Measurements from ENCODE around the gene PTPRM. TPM values are rescaled to one million over a fixed set of nuclear protein-coding genes. Genes with fewer than 3 reads are reported as not detected.

The PTPRM gene
- total and polyA plus RNA-seq, 2 of the 4 experiments (the other 2 are of a cell fraction), result 28.3 to 51.2 TPM

- no peak overlapping the region for H3K4ac ChIP-seq (ENCODE audit: low read depth, low read length)
- H3K9me3 ChIP-seq (ENCODE audit: control insufficient read depth, insufficient read depth, low read length), result no peaks in the 10 kb centered on the region
- no peaks in the 10 kb centered on the region for H3K36me3 ChIP-seq (ENCODE audit: control insufficient read depth, insufficient read depth, low read length)
- H3K23ac ChIP-seq (ENCODE audit: low read depth, low read length), result 0 out of 2 replicates have a peak overlapping the region, but pooled peaks have one; percentile 19
- no peak overlapping the region for H3K9ac ChIP-seq (ENCODE audit: low read depth, low read length)
- dilution Hi-C loops (cut with HindIII; ENCODE audit: low sequenced_read_pairs, unreplicated experiment), result no loop called here
- no TSS peak for BruUV-seq (replicated peaks)
- H3K9me1 ChIP-seq (ENCODE audit: insufficient read depth, low read length), result peaks cover 5% of the 10 kb centered on the region; the same call in 1 of the 2 replicates
- no peak overlapping the region for H2BK120ac ChIP-seq (ENCODE audit: low read depth, low read length)
- H2AK9ac ChIP-seq (replicated peaks; ENCODE audit: low read depth, low read length, poor library complexity), result no peak overlapping the region
- no peak overlapping the region for H4K8ac ChIP-seq (ENCODE audit: low read depth in 2 of 2, low read length in 2 of 2)
- peaks cover 4% of the 10 kb centered on the region; the same call in 1 of the 2 replicates for H4K20me1 ChIP-seq (ENCODE audit: insufficient read depth, low read length)
- no peak overlapping the region for H3K56ac ChIP-seq (ENCODE audit: extremely low read depth, insufficient read depth, low read length)
- H2AFZ ChIP-seq (replicated peaks; ENCODE audit: low read length, poor library complexity), result no peak overlapping the region
- no peaks in the 10 kb centered on the region for H3K27me3 ChIP-seq (ENCODE audit: control insufficient read depth, insufficient read depth, low read length)
- peaks cover 0 to 9% of the 10 kb centered on the region in 2 experiments; a peak in 3 of 4 replicates for H3K79me1 ChIP-seq (ENCODE audit: low read depth in 1 of 2, low read length in 2 of 2)
- 60% methylated on average over 2 of the region's 5 CpGs; no CpG with 5 or more reads in 1 of the 2 experiments for WGBS, 2 experiments (ENCODE audit: extremely low coverage in 2 of 2, insufficient read length in 1 of 2)
- H3K27ac ChIP-seq (ENCODE audit: insufficient read depth, low read length), result no peak overlapping the region
- ChIA-PET CTCF (no interaction called here), POLR2A (ENCODE audit: unreplicated experiment) (no interaction called here)
- H2AK5ac ChIP-seq (ENCODE audit: low read depth, low read length), result no peak overlapping the region
- no peak for ATAC-seq (ENCODE audit: low read depth)
- no peak overlapping the region for H2BK15ac ChIP-seq (ENCODE audit: low read depth, low read length)
- no peak overlapping the region for H2BK5ac ChIP-seq (ENCODE audit: low read depth, low read length, poor library complexity, severe bottlenecking)
- intact Hi-C loops (cut with micrococcal nuclease), result no loop called here
- no peak overlapping the region for H4K5ac ChIP-seq (ENCODE audit: low read depth, low read length)
- no peak overlapping the region for H3K18ac ChIP-seq (ENCODE audit: low read depth, low read length)
- H2BK20ac ChIP-seq (ENCODE audit: low read depth, low read length), result no peak overlapping the region
- H3K4me3 ChIP-seq (ENCODE audit: insufficient read depth, low read depth, low read length), result no peak overlapping the region
- DNase-seq, result no peak
- H3K4me2 ChIP-seq (ENCODE audit: low read depth, low read length), result no peak overlapping the region
- no peak overlapping the region for H4K91ac ChIP-seq (ENCODE audit: insufficient read depth, low read depth, low read length)
- H3K4me1 ChIP-seq (ENCODE audit: control insufficient read depth, insufficient read depth, low read length), result peaks cover 4% of the 10 kb centered on the region
- no peak overlapping the region for H3K14ac ChIP-seq (replicated peaks; ENCODE audit: low read depth, low read length)
- in situ Hi-C loops (cut with MboI; ENCODE audit: low sequenced_read_pairs), result no loop called here
- TF ChIP-seq FOS (IDR thresholded peaks at IDR 0.05; ENCODE audit: low read depth, low read length) (no peak), CHD1 (IDR thresholded peaks at IDR 0.05; ENCODE audit: low read depth, low read length) (no peak), SMC3 (IDR thresholded peaks at IDR 0.05; ENCODE audit: low read depth, low read length) (no peak), RFX5 (IDR thresholded peaks at IDR 0.05; ENCODE audit: low read depth, low read length) (no peak), BHLHE40 (IDR thresholded peaks at IDR 0.05; ENCODE audit: low read depth, low read length) (no peak), RAD21 (IDR thresholded peaks at IDR 0.05; ENCODE audit: low read length) (no peak), RCOR1 (IDR thresholded peaks at IDR 0.05; ENCODE audit: insufficient replicate concordance, low read length) (no peak), MAZ (IDR thresholded peaks at IDR 0.05; ENCODE audit: borderline replicate concordance, low read depth, low read length) (no peak), USF2 (IDR thresholded peaks at IDR 0.05; ENCODE audit: low read depth, low read length) (no peak), NFE2L2 (IDR thresholded peaks at IDR 0.05; ENCODE audit: low read depth, low read length) (no peak), POLR2A (IDR thresholded peaks at IDR 0.05; ENCODE audit: low read depth, low read length) (no peak), MAFK (IDR thresholded peaks at IDR 0.05; ENCODE audit: low read depth, low read length) (no peak), ELK1 (IDR thresholded peaks at IDR 0.05; ENCODE audit: borderline replicate concordance, low read depth, low read length) (no peak), MXI1 (IDR thresholded peaks at IDR 0.05; ENCODE audit: borderline replicate concordance, low read depth, low read length) (no peak), CEBPB (IDR thresholded peaks at IDR 0.05; ENCODE audit: low read depth, low read length) (no peak), CTCF (conservative IDR thresholded peaks at IDR 0.05; ENCODE audit: low read depth, low read length) (no peak)
These were observed 479.3 kb downstream of the PTPRM start for GRCh38 chr18:8046441-8046840.
